Measurements from ENCODE around the gene LRRC72. TPM values are rescaled to one million over a fixed set of nuclear protein-coding genes. Genes with fewer than 3 reads are reported as not detected.

Gene LRRC72
- total and polyA plus RNA-seq, 2 experiments from 2014 or later, result not detected

DNA sequence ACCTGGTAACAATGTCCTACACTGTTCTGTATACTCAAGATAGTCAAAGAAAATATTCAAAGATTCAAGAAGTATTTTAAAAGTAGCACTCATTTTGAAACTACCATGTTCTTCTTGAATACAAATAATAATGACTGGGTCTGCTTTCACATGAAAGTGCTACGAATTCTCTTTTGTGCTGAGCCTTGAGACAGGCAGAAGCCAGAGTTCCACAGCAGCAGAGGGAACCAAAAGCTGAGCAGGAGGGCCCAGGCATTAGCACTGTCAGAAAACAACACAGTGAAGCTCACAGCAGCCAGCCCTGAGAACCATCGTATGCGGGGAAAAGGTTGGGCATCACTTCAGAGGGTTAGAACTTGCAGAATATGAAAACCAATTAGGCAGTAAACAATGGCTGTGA, 80.1 kb downstream of the LRRC72 start (continued):
- TF ChIP-seq ZNF462 (CRISPR knock-in tag; IDR thresholded peaks at IDR 0.05), result no peak
- TF ChIP-seq, protein P1, sequence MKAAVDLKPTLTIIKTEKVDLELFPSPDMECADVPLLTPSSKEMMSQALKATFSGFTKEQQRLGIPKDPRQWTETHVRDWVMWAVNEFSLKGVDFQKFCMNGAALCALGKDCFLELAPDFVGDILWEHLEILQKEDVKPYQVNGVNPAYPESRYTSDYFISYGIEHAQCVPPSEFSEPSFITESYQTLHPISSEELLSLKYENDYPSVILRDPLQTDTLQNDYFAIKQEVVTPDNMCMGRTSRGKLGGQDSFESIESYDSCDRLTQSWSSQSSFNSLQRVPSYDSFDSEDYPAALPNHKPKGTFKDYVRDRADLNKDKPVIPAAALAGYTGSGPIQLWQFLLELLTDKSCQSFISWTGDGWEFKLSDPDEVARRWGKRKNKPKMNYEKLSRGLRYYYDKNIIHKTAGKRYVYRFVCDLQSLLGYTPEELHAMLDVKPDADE (IDR thresholded peaks at IDR 0.05), result no peak

DNA sequence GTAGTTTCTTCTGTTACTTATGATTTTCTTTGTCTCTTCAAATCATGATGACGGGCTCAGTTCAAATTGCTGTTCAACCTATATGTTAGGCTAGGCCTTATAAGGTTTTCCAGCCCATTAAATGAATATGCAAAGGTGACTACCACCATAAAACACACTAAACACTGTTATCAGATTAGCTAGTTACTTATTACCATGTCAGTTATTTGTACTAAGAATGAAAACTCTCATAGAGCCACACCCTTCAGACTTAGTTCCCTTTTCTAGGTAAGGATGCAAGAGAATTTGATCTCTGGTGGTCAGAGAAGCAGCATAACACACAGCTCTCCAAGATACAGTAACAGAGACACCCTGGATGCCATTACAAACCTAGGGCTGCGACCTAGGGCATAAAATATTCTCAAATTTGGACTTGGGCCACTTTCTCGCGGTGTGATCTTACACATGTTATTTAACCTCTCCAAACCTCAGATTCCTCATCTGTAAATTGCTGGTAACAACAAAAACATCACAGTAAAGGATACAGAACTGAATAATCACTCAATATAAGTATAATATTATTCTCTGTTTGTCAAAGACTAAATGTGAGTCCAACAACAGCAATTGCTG, 83.3 kb downstream of the LRRC72 start:
- H3K4me1 Mint-ChIP-seq, result no peaks in the 10 kb centered on the region
- Histone ChIP-seq H3K9me2 (ENCODE audit: insufficient read depth) (no peaks in the 10 kb centered on the region), H3F3A (replicated peaks; ENCODE audit: low read depth) (no peaks in the 10 kb centered on the region), H4K20me1 (replicated peaks; ENCODE audit: insufficient read depth) (no peaks in the 10 kb centered on the region), H3K27me3 (ENCODE audit: insufficient read depth) (no peaks in the 10 kb centered on the region), H3K4me1 (ENCODE audit: insufficient read depth) (no peaks in the 10 kb centered on the region), H3K36me3 (ENCODE audit: insufficient read depth) (no peaks in the 10 kb centered on the region), H3K4me3 (no peak overlapping the region), H2AFZ (no peak overlapping the region), H3K4me2 (no peak overlapping the region), H3K79me2 (replicated peaks; ENCODE audit: insufficient read depth) (no peaks in the 10 kb centered on the region), H3K27ac (ENCODE audit: low read depth) (no peak overlapping the region)
- ATAC-seq (no peak), DNase-seq (ENCODE audit: low spot score) (no peak)
- peaks cover 2% of the 10 kb centered on the region for H3K27me3 Mint-ChIP-seq (ENCODE audit: insufficient read depth, low read depth, poor library complexity)
- H3K27ac Mint-ChIP-seq, result no peak overlapping the region
- no peaks in the 10 kb centered on the region for H3K9me3 Mint-ChIP-seq
- peaks cover 3% of the 10 kb centered on the region; the same call in 1 of the 3 replicates for H3K36me3 Mint-ChIP-seq (ENCODE audit: low read depth)
- H3K4me3 Mint-ChIP-seq, result no peak overlapping the region
- TF ChIP-seq STAT1 (IDR thresholded peaks at IDR 0.05; ENCODE audit: unreplicated experiment) (no peak), ZNF114 (CRISPR knock-in tag; IDR thresholded peaks at IDR 0.05) (no peak), ZNF331 (CRISPR knock-in tag; IDR thresholded peaks at IDR 0.05; ENCODE audit: low read depth) (no peak), EZH2phosphoT487 (IDR thresholded peaks at IDR 0.05; ENCODE audit: unreplicated experiment) (no peak), CREB1 (CRISPR knock-in tag; IDR thresholded peaks at IDR 0.05; ENCODE audit: low read depth) (no peak), CTCF (conservative IDR thresholded peaks at IDR 0.05; ENCODE audit: low read depth in 2 of 2) (no peak), EZH2 (IDR thresholded peaks at IDR 0.05; ENCODE audit: low read depth, unreplicated experiment) (no peak), POLR2AphosphoS5 (IDR thresholded peaks at IDR 0.05; ENCODE audit: low read depth) (no peak)
- TF ChIP-seq, protein P2, sequence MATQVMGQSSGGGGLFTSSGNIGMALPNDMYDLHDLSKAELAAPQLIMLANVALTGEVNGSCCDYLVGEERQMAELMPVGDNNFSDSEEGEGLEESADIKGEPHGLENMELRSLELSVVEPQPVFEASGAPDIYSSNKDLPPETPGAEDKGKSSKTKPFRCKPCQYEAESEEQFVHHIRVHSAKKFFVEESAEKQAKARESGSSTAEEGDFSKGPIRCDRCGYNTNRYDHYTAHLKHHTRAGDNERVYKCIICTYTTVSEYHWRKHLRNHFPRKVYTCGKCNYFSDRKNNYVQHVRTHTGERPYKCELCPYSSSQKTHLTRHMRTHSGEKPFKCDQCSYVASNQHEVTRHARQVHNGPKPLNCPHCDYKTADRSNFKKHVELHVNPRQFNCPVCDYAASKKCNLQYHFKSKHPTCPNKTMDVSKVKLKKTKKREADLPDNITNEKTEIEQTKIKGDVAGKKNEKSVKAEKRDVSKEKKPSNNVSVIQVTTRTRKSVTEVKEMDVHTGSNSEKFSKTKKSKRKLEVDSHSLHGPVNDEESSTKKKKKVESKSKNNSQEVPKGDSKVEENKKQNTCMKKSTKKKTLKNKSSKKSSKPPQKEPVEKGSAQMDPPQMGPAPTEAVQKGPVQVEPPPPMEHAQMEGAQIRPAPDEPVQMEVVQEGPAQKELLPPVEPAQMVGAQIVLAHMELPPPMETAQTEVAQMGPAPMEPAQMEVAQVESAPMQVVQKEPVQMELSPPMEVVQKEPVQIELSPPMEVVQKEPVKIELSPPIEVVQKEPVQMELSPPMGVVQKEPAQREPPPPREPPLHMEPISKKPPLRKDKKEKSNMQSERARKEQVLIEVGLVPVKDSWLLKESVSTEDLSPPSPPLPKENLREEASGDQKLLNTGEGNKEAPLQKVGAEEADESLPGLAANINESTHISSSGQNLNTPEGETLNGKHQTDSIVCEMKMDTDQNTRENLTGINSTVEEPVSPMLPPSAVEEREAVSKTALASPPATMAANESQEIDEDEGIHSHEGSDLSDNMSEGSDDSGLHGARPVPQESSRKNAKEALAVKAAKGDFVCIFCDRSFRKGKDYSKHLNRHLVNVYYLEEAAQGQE (IDR thresholded peaks at IDR 0.05; ENCODE audit: unreplicated experiment), result no peak
- TF ChIP-seq, protein P1 (IDR thresholded peaks at IDR 0.05), result no peak
